ENCODE measurements around the gene SLC38A4.

DNA sequence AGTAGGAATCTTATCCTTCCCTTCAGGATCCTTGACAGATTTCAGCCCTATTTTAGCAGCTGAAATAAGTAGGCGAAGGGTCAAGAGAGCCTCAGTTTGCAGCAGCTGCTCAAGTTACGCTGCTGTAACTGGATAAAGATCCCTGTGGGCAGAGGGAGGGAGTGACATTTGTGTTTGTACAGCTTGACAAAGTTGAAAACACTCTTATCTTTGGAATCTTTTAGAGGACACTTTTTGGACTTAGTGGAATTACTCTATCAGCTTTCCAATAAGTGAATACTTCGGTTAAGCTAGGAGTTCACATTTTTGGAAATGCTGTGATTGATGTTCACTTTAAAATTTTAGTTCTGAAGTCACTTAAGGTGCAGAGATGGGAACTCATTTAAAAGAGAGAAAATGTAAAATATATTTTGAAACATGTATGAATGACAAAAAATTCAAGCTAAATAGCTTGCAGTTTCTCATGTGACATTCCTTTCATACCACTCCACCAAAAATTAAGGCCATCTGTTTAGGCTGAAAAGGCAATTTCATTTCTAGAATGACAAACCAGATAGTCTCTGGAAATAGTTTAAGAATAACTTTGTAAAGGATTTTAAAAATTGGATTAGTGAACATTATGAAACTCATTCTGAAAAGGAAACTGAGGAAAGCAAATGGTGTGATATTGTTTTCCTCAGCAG is 55.2 kb downstream of the SLC38A4 start:
- TF ChIP-seq, protein P1, sequence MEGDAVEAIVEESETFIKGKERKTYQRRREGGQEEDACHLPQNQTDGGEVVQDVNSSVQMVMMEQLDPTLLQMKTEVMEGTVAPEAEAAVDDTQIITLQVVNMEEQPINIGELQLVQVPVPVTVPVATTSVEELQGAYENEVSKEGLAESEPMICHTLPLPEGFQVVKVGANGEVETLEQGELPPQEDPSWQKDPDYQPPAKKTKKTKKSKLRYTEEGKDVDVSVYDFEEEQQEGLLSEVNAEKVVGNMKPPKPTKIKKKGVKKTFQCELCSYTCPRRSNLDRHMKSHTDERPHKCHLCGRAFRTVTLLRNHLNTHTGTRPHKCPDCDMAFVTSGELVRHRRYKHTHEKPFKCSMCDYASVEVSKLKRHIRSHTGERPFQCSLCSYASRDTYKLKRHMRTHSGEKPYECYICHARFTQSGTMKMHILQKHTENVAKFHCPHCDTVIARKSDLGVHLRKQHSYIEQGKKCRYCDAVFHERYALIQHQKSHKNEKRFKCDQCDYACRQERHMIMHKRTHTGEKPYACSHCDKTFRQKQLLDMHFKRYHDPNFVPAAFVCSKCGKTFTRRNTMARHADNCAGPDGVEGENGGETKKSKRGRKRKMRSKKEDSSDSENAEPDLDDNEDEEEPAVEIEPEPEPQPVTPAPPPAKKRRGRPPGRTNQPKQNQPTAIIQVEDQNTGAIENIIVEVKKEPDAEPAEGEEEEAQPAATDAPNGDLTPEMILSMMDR (conservative IDR thresholded peaks at IDR 0.05 in 1 of 2, IDR thresholded peaks at IDR 0.05 in 1 of 2; ENCODE audit: extremely low read depth in 1 of 2, insufficient read depth in 1 of 2, low read depth in 1 of 2, low read length in 2 of 2): no peak
- no peak for TF ChIP-seq EZH2 (IDR thresholded peaks at IDR 0.05; ENCODE audit: borderline replicate concordance, low read length)

Measured in mammary epithelial cell (primary cell).